Activated T-helper 17 cell treated with anti-CD3 and anti-CD28 coated beads, Interleukin-2, amount 50 U/mL, for 72 hours (primary cell): ENCODE measurements around the gene PLD5. TPM values are rescaled to one million over a fixed set of nuclear protein-coding genes. Genes with fewer than 3 reads are reported as not detected.

ENCODE experiments used
- ATAC-seq: fragments of 150-1000 bp; cut with Tn5 transposase; replicated peaks from 2 replicates; pipeline ENCODE4 v1.10.0; 2021; ENCODE audit warnings: mild to moderate bottlenecking, moderate library complexity
- H3K27ac Mint-ChIP-seq: one replicate; pipeline ENCODE4 v1.8.0; 2022; ENCODE audit warnings: mixed read lengths
- H3K27me3 Mint-ChIP-seq: one replicate; pipeline ENCODE4 v1.8.0; 2022; ENCODE audit warnings: mixed read lengths
- H3K36me3 Mint-ChIP-seq: one replicate; pipeline ENCODE4 v1.8.0; 2022; ENCODE audit warnings: low read depth, mild to moderate bottlenecking, mixed read lengths
- H3K4me1 Mint-ChIP-seq: one replicate; pipeline ENCODE4 v1.8.0; 2022; ENCODE audit warnings: mixed read lengths
- H3K4me3 Mint-ChIP-seq: one replicate; pipeline ENCODE4 v1.8.0; 2022; ENCODE audit warnings: mild to moderate bottlenecking, mixed read lengths
- H3K9me3 Mint-ChIP-seq: one replicate; pipeline ENCODE4 v1.8.0; 2022; ENCODE audit warnings: mixed read lengths
- total RNA-seq, 2 donors: library from RNA; stranded (reverse); gene quantifications; one replicate each; pipeline ENCODE4 v1.2.3, GENCODE V29; 2022

The PLD5 gene
- total RNA-seq, 2 donors from 2014 or later = not detected

GRCh38 chr1:242057745-242058115, 466.8 kb downstream of the PLD5 start:
- no peak overlapping the region for H3K27ac Mint-ChIP-seq
- peaks cover 8% of the 10 kb centered on the region for H3K27me3 Mint-ChIP-seq
- ATAC-seq = no peak
- H3K4me1 Mint-ChIP-seq = no peaks in the 10 kb centered on the region
- H3K36me3 Mint-ChIP-seq = no peaks in the 10 kb centered on the region
- no peaks in the 10 kb centered on the region for H3K9me3 Mint-ChIP-seq
- H3K4me3 Mint-ChIP-seq = no peak overlapping the region

DNA sequence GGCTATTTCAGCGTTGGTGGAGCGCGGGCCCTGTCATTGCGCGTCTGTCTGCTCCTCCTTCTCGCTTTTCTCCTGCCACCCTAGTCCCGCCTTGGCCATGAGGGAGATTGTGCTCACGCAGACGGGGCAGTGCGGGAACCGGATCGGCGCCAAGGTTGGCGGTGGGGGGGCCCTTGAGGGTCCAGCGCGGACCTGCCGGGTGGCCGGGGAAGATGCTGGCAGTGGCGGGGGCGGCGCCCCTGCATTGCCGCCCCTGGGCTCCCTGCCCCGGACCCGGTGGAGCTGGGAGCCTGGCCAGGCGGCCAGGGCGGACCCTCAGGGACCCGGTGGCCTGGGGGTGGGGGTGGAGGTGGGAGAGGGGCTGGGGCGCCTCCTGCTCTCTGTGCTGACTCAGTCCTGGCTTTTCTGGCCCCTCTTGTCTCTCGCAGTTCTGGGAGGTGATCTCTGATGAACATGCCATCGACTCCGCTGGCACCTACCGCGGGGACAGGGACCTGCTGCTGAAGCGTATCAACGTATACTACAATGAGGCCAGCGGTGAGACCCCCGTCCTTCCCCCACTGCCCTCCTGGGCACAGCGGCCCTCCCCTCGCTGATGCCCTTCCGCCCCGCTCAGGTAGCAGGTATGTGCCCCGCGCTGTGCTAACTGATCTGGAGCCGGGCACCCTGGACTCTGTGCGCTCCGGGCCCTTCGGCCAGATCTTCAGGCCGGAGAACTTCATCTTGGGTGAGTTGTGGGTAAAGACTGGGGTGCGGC, 467.3 kb downstream of the PLD5 start:
- Mint-ChIP-seq H3K27ac (no peak overlapping the region), H3K4me3 (no peak overlapping the region), H3K4me1 (no peaks in the 10 kb centered on the region), H3K27me3 (peaks cover 12% of the 10 kb centered on the region), H3K9me3 (no peaks in the 10 kb centered on the region), H3K36me3 (no peaks in the 10 kb centered on the region)
- no peak for ATAC-seq

- Mint-ChIP-seq H3K27ac (no peak overlapping the region), H3K36me3 (no peaks in the 10 kb centered on the region), H3K27me3 (peaks cover 12% of the 10 kb centered on the region)
Observed at GRCh38 chr1:242055749-242056320, 468.7 kb downstream of the PLD5 start.

DNA sequence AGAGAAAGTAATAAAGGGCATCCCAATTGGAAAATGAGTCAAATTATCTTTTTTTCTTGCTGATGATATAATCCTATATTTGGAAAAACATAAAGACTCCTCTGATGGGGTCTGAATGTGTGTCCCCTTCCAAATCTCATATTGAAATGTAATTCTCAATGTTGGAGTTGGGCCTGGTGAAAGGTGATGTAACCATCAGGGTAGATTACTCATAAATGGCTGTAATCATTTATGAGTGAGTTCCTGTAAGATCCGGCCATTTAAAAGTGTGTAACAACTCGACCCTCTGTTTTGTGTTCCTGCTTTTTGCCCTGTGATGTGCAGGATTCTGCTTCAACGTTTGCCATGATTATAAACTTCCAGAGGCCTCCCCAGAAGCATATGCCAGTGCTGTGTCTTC, 481.3 kb downstream of the PLD5 start:
- Mint-ChIP-seq H3K27me3 (peaks cover 4% of the 10 kb centered on the region), H3K4me3 (no peak overlapping the region), H3K9me3 (peaks cover 5% of the 10 kb centered on the region), H3K4me1 (no peaks in the 10 kb centered on the region), H3K36me3 (no peaks in the 10 kb centered on the region), H3K27ac (no peak overlapping the region)
- no peak for ATAC-seq

More at GRCh38 chr1:242055749-242056320, 468.7 kb downstream of the PLD5 start:
- no peak for ATAC-seq
- Mint-ChIP-seq H3K9me3 (no peaks in the 10 kb centered on the region), H3K4me3 (no peak overlapping the region), H3K4me1 (no peaks in the 10 kb centered on the region)

GRCh38 chr1:242034392-242034791, 490.1 kb downstream of the PLD5 start:
- Mint-ChIP-seq H3K27me3 (peaks cover 20% of the 10 kb centered on the region), H3K9me3 (no peaks in the 10 kb centered on the region), H3K27ac (no peak overlapping the region), H3K36me3 (no peaks in the 10 kb centered on the region), H3K4me1 (no peaks in the 10 kb centered on the region), H3K4me3 (no peak overlapping the region)
- no peak for ATAC-seq

DNA sequence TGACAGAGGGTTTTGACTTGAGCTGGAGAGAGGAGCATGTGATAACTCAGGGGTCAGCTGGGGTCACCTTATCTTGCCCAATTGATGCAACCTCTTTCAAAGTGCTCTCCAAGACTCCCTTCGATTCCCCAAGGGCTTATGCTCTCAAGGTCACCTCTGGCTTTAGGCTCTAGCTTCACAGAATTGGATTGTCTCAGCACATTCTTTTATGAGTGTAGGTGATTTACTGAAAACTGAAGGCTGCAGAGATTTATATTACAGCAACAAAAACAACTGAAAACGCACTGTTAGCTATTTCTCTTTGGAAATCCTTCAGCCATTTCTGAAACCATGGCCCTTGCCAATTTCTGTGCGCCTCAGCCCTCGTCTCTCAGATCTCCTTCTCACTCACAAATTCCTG, 491.1 kb downstream of the PLD5 start:
- no peak overlapping the region for H3K27ac Mint-ChIP-seq
- no peaks in the 10 kb centered on the region for H3K4me1 Mint-ChIP-seq
- ATAC-seq = no peak
- peaks cover 16% of the 10 kb centered on the region for H3K27me3 Mint-ChIP-seq
- no peaks in the 10 kb centered on the region for H3K36me3 Mint-ChIP-seq
- H3K9me3 Mint-ChIP-seq = no peaks in the 10 kb centered on the region
- no peak overlapping the region for H3K4me3 Mint-ChIP-seq
